ENCODE measurements around the gene MGAT5B.
"Not testable (repeated sequence)": the region's sequence is repeated elsewhere in the genome, so short reads cannot be mapped to it uniquely, and the experiment has no call there.

The MGAT5B gene, protein sequence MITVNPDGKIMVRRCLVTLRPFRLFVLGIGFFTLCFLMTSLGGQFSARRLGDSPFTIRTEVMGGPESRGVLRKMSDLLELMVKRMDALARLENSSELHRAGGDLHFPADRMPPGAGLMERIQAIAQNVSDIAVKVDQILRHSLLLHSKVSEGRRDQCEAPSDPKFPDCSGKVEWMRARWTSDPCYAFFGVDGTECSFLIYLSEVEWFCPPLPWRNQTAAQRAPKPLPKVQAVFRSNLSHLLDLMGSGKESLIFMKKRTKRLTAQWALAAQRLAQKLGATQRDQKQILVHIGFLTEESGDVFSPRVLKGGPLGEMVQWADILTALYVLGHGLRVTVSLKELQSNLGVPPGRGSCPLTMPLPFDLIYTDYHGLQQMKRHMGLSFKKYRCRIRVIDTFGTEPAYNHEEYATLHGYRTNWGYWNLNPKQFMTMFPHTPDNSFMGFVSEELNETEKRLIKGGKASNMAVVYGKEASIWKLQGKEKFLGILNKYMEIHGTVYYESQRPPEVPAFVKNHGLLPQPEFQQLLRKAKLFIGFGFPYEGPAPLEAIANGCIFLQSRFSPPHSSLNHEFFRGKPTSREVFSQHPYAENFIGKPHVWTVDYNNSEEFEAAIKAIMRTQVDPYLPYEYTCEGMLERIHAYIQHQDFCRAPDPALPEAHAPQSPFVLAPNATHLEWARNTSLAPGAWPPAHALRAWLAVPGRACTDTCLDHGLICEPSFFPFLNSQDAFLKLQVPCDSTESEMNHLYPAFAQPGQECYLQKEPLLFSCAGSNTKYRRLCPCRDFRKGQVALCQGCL

DNA sequence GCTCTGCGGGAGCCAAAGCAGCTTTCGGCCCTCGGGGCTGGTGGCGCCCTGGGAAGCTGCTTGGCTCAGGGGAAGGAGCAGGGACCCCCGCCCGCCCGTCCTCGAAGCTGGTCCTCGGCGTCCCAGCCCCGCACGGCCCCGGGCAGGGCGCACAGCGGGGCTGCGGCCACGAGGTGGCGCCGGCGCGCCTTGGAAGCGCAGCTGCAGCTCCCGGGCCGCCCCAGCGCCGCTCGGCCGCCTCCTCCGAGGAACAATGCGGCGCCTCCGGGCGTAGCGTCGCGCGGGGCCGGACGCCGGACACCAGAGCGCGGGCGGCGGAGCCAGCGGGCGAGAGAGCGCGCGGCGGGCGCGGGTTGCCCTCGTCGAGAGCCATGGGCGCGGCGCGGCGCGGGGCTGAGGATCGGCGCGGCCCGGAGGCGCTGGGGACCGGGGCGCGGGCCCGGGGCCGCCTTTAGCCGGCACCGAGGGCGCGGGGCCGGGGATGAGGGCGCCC, at the start of gene MGAT5B:
Gene MGAT5B, plus strand, starts transcription at position 229 of the 493 bp plus-strand sequence. CDS start 626 bp downstream, outside the sequence.
- peak; percentile 21 to 70 for DNase-seq (ENCODE audit: extremely low read depth in 1 of 2, low read depth in 1 of 2)

DNA sequence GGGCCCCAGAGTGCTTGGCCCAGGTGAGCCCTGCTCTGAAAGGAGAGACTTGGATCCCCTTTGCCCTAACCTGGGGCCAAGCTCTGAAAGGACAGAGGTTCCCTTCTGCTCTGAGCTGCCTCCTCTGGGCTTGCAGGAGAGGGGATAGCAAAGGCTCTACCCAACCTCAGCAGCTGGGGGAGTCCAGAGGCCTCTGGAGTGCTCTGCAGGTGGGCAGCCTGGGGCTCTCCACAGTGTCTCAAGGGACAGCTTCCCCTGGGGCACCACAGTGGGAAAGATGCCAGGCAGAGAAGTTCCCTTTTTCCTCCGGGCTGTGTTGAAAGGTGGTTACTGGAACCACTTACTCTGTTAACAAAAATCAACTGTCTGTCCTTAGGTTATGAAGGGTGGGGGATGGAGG, 48.2 kb upstream of the MGAT5B start:
- no peak for DNase-seq (ENCODE audit: extremely low read depth in 1 of 2, low read depth in 1 of 2)

DNA sequence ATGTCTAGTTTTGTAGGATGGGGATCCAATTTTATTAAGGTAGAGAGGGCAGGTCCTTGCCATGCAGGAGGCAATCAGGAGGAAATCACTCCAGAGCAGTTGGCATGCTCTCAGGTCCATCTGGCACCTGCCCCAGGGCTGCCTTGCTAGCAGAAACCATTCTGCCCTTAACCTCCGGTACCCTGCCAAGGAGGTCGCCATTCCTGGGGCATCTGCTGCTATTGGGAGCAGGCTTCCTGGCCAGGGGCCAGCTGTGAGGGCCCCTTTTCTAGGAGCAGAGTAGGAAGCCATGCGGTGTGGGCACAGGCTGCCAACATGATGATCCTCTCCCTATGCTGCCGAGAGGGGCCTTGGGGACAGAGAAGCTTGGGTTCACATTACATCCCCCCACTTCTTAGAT, 47.6 kb upstream of the MGAT5B start:
- no peak for DNase-seq (ENCODE audit: extremely low read depth in 1 of 2, low read depth in 1 of 2)

DNA sequence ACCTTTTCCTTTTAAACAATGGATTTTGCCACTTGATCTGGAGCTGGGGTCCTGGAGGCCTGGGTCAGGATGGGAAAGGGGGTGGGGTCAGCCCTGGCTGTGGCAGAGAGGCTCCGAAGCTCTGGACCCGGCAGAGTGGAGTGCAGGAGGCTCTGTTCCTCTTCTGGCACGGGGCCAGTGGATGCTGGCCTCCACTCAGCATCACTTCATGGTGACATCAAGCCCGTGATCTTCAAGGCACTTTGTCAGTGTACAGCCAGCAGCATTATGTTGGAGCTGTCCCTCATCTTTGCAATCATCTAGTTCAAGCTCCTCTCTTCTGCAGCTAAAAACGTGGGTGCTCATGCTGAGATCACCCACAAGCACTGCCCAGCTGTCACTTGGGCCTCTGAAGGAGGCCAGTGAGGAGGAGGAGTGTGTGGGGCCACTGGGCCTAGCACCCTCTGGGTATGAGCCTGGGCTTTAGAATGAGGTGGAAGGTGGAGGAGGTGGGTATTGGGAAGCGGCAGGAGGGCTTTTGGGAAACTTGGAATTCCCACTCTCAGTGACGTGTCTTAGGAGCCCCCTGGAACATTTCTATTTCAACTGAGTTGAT, 45.9 kb upstream of the MGAT5B start:
- DNase-seq (ENCODE audit: extremely low read depth in 1 of 2, low read depth in 1 of 2): no peak

DNA sequence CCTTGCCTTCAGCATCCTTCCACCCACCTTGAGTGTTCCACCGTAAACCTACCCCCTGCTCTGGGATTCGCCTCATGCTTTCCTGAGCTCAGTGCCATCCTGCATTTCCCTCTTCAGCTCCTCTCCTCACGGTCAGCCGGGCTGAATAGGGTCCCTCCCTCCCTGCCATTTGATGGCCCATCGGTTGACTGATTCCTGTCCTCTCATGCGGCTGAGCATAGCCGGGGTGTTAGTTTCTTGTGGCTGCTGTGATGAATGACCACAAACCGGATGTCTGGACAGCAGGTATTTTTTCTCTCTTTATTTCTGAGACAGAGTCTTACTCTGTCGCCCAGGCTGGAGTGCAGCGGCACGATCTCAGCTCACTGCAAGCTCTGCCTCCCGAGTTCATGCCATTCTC, 44.1 kb upstream of the MGAT5B start:
- no peak for DNase-seq (ENCODE audit: extremely low read depth in 1 of 2, low read depth in 1 of 2)

DNA sequence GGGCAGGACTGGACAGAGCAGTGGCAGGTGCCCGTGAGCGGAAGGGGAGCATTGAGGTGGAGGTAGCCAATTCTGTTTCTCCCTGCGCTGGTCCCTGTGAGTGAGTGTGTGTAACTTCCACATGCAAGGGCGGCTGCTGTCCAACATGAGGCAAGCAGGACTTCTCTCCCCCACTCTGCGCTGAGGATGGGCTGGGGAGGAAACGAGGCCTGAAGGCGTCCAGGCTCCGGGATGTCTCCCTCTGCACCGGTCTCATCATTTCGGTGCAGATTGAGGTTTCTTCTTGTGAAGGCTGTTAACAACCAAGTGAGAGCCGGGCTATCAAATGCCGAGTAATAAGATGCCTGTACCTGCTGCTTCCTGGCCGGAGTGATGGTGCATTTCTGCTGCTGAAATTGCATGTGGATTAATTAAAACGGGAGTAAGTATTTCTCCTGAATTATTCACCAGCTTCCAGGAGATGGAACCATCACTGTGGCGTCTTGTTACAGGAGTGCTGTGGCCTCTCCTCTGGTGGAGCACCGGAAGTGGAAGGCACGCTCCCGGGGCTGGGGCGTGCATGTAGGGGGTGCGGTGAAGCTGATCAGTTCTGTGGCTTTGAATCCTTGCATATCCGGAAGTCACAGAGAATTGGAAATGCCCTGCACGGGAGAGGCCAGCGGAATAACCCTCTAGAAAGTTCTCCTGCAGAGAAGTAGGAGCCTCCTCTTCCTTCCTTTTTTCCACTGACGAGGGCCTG, 41.7 kb upstream of the MGAT5B start:
- no peak for DNase-seq (ENCODE audit: extremely low read depth in 1 of 2, low read depth in 1 of 2)

DNA sequence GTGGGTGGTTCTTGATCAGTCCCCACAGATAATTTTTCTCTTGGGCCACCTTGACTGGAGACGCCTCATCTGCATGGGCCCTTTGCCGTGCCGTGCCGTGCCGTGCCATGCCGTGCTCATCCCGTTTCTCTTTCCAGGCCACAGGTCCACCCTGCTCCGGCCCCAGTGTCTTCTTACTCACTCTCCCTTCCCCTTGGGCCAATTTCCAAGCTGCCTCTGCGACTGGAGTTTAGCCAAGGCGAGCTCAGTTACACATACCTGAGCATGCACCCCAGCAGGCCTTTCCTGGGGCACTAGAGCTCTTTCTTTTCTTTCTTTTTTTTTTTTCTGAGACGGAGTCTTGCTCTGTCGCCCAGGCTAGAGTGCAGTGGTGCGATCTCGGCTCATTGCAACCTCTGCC, 40.5 kb upstream of the MGAT5B start:
- no peak for DNase-seq (ENCODE audit: extremely low read depth in 1 of 2, low read depth in 1 of 2)

DNA sequence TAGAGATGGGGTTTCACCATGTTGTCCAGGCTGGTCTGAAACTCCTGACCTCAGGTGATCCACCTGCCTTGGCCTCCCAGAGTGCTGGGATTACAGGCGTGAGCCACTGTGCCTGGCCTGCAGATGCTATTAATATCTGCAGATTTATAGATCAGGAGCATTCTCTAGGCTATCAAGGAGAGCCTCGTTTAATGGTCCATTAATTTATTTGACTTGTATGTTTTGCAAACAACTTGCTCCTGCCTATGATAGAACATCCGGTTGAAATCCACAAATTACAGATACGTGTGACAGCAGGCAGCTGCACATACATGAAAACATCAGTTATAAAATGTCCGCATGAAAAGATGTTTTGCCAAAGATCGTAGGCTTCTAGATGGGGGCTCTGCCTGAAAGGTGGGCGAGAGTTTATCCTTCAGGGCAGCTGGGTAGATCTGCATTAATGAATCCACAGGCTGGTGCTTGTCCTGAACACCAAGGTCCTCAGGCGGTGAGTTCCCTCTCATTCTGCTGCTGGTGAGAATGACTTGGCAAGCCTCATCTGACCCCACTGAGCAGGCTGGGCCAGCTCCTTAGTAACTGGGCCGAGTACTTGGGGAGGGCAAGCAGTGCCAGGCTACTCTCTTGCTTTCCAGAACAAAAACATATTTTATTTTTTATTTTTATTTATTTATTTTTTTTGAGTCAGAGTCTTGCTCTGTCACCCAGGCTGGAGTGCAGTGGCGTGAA, 37.1 kb upstream of the MGAT5B start:
- no peak for DNase-seq (ENCODE audit: extremely low read depth in 1 of 2, low read depth in 1 of 2)

DNA sequence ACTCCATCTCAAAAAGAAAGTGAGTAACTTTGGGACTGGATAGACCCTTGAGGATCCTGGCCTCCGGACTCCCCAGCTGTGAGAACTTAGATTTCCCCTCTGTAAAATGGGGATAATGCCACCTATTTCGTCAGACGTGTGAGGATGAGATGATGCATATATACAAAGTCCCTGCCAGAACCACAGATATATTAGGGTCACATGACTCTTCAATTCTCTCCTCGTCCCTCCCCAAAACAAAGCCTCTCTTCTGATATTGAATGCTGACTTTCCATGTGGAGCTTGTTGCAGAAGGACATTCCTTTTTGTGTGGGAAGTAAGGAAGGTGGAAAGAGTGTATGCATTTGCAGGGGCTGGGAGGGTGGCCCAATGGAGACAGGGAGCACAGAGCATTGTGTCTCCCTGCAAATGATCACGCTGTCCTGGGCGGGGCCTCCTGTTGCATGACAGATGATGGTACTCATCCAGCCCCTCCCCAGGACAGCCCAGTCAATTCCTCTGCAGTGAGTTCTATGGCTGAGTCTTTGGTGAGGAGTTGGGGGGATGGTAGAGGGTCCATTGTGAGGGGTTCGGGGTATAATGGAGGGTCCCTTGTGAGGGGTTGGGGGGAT, 35.1 kb upstream of the MGAT5B start:
- no peak for DNase-seq (ENCODE audit: extremely low read depth in 1 of 2, low read depth in 1 of 2)

DNA sequence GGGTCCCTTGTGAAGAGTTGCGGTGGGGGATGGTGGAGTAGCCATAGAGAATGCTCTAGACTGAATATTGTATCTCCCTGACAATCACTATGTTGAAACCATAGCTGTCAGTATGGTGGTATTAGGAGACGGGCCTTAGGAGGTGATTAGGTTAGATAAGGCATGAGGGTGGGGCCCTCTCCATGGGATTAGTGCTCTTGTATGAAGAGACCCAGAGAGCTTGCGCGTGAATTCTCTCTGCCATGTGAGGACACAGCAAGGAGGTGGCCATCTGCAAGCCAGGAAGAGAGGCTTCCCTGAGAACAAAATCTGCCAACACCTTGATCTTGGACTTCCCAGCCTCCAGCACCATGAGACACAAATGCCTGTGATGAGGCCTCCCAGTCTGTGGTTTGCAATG, 34.5 kb upstream of the MGAT5B start:
- no peak for DNase-seq (ENCODE audit: extremely low read depth in 1 of 2, low read depth in 1 of 2)

DNA sequence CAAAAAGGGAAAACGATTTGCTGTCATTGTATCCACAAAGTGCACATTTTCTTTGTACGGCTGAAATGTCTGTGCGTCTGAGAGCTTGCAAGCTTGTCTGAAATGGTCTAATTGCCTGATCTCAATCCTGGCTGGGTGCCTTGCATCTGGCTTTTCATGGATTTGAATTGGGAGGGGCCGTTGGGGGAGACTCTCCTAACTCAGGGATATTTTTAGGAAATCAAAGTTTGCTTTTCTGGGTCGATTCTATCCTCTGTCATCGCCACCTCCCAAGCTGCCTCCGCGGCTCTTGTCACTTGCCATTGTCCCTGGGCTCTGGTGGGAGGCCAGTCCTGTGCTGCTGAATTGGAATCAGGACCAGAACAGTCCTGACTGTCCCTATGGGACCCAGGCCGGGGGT, 33.3 kb upstream of the MGAT5B start:
- DNase-seq (ENCODE audit: extremely low read depth in 1 of 2, low read depth in 1 of 2): no peak

DNA sequence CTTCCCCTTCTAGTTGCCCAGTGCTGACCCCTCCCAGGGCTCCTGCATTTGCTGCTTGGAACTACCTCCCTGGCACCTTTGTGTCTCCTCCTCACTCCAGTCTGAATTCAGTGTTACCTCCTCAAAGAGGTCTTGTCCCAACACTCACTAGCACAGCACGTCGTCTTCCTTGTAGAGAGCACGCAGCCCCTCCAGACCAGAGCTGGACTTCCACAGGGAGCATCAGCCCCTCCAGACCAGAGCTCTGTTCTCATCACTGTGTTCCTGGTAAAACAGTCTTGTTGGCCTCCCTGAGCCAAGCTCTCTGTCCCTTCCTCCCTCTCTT, 27.8 kb upstream of the MGAT5B start:
- no peak for DNase-seq (ENCODE audit: extremely low read depth in 1 of 2, low read depth in 1 of 2)

DNA sequence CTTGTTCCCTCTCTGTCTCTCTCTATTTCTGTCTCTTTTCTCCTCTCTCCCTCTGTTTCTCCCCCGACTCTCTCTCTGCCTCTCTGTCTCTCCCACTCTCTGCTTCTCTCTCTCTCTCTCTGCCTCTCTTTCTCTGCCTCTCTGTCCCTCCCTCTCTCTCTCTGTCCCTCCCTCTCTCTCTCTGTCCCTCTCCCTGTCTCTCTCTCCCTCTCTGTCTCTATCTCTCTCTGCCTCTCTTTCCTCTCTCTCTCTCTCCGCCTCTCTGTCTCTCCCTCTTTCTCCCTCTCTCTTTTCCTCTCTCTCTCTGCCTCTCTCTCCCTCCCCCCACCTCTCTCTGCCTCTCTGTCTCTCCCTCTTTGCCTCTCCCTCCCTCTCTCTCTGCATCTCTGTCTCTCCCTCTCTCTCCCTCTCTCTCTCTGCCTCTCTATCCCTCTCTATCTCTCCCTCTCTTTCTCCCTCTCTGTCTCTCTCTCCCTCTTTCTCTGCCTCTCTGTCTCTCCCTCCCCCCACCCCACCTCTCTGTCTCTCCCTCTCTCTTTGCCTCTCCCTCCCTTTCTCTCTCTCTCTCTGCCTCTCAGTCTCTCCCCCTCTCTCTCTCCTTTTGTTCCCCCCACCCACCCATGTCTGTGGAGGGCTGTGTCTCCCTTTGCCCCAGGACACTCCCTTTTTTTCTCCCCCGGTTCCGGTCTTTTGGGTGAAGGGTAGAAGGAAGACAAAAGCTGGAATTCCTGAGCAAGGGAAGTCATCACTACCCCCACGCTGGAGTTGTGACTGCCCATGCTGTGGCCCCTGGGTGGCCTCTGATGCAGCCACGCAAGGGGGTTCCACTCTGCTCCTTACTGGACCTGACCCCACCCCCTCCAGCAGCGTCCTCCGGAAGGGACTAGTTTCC, 27.1 kb upstream of the MGAT5B start:
- DNase-seq (ENCODE audit: extremely low read depth in 1 of 2, low read depth in 1 of 2): no peak

DNA sequence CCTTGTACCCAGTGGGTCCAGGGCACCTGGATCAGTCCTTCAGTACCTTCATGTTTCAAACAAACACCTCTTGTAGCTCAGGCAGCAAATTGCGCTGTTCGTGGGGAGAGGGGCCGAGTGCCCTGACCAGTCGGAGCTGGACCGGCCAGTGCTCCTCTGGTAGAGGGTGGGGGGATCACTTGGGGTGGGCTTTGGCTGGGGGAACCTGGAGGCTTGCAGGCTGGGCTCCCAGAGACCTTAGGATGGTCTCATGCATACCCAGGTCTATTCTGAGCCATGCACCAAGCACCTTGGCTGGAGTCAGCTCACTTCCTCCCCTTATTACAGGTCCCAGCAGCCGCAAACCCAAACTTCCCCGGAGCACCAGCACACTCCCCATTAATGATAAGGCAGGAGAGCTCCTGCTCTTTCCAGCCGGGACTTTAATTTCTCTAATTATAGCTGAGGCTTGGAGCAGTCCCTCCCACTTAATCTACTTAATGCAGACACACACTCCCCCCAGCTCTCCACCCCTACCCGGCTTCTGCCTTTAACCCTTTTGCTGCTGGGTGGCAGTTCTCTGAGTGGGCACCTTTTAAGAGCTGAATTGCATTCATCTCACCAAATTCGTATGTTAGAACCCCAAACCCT, 26.3 kb upstream of the MGAT5B start:
- no peak for DNase-seq (ENCODE audit: extremely low read depth in 1 of 2, low read depth in 1 of 2)

DNA sequence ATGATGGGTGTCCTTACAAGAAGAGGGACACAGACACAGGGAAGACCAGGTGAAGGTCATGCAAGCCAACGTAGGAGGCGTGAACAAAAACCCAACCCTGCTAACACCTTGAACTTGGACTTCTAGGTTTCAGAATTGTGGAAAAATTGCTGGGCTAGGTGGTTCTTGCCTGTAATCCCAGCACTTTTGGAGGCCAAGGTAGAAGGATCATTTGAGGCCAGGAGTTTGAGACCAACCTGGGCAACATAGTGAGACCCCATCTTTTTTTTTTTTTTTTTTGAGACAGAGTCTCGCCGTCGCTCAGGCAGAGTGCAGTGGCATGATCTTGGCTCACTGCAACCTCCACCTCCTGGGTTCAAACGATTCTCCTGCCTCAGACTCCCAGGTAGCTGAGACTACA, 25.1 kb upstream of the MGAT5B start:
- not testable (repeated sequence) for DNase-seq (ENCODE audit: extremely low read depth in 1 of 2, low read depth in 1 of 2)

DNA sequence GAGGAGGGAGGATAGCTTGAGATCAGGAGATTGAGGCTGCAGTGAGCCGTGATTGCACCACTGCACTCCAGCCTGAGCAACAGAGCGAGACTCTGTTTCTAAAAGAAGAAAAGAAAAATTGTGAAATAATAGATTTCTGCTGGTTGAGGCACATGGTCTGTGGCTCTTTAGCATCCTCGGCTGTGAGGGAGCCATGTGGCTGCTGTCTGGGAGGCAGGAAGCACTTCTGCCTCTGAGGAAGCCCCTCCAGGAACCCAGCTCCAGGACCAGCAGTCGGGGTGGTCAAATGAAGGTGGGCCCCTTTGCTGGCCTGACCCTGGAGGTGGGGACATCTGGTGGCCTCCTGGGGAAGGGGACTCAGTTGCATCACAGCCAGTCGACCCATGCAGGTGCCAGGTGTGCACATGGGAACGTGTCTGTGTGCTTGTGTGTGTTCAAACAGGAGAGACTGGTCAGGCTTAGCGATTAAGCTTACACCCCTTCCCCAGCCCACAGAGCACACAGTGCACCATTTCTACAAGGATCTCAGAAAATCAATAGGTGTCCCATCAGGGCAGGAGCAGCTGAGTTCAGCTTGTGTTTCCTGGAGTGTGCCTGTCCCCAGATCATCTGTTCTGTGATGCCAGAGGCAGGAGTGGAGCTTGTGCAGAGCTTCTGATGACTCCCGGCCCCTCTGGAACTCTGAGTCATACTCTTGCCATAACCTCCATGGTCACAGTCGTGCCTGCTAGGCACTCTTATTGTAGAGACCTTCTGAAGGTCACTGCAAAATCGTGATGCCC, 24.3 kb upstream of the MGAT5B start:
- no peak for DNase-seq (ENCODE audit: extremely low read depth in 1 of 2, low read depth in 1 of 2)

DNA sequence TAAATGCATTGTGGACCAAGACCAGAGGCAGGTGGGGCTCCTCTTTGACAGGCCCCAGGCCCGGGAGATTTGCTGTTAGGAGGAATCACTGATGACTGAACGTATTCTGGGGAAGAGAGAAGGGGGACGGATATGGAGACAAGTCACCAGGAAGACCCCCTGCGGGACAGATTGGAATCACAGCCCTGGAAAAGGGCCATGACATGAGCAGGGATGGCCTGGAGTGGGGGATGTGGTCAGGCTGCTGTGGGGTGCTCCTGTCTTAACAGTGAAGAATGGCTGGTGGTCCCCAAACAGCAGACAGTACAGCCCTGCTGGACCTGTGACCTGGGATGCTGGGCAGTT, 23.7 kb upstream of the MGAT5B start:
- no peak for DNase-seq (ENCODE audit: extremely low read depth in 1 of 2, low read depth in 1 of 2)

DNA sequence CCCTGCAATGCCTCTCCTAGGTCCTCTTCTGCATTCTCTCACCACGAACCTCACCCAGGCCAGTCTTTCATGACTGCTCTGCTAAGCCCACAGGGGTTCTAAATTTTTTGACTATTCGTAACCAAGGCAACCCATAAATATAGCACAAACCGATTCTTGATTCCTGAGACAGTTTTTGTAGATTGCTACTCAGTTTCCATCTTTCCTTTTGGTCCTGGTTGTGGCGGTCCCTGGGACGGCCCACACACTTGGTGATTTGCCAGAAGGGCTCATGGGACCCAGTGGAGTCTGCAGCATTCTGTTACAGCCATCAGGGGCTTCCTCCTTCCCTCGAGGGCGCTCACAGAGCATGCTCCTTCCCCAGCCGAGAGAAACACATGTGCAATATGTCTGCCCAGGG, 23.4 kb upstream of the MGAT5B start:
- DNase-seq (ENCODE audit: extremely low read depth in 1 of 2, low read depth in 1 of 2): no peak
